GM06990 (cell line): ENCODE data around the gene TBC1D22B.

Experiments
- DNase-seq: peaks from one replicate; pipeline ENCODE4 v3.0.0-alpha.2; 2011; ENCODE audit not compliant: insufficient read length; ENCODE audit errors: extremely low read depth
- H3K27me3 ChIP-seq: replicated peaks from 2 replicates; pipeline ENCODE4 v1.6.0; 2011; ENCODE audit warnings: low read length; ENCODE audit not compliant: control insufficient read depth, insufficient read depth
- H3K36me3 ChIP-seq: 2 replicates; pipeline ENCODE4 v1.5.1; 2011; ENCODE audit warnings: low read length; ENCODE audit not compliant: control insufficient read depth, insufficient read depth
- H3K4me3 ChIP-seq: replicated peaks from 2 replicates; pipeline ENCODE4 v1.5.1; 2011; ENCODE audit warnings: low read depth, mild to moderate bottlenecking, control low read depth, low read length
- TF ChIP-seq, protein P1 (sequence below): IDR thresholded peaks from 2 replicates; pipeline ENCODE4 v1.5.1; 2011; ENCODE audit warnings: low read length, control low read depth, mild to moderate bottlenecking, inconsistent platforms; ENCODE audit not compliant: insufficient read depth, poor library complexity, severe bottlenecking

Gene TBC1D22B

DNA sequence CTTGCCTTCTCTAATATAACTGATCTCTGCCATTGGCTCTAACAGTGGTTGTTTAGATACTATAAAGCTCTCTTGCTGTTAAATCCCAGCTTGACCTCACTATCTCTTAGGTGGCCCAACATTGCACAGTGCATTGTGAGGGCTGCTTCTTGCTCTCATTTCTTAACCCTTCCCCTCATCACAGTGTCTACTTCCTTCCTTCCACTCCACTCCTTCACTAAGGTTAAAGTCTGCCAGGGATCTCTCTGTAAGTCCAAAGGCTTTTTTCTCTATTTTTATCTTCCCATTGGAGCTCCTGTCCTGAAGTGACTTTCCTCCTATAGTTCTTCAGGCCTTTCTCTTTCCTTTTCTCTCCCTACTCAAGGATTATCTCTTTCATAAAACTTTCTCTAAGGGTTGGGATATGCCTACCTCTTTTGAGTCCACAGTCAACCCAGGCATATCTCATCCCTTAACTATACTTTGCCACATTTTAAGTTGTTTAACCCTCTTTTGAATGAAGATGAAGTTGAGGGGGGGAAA, 4.0 kb upstream of the TBC1D22B start:
- Histone ChIP-seq H3K36me3 (no peaks in the 10 kb centered on the region), H3K27me3 (no peaks in the 10 kb centered on the region), H3K4me3 (no peak overlapping the region)
- DNase-seq = no peak
- TF ChIP-seq, protein P1, sequence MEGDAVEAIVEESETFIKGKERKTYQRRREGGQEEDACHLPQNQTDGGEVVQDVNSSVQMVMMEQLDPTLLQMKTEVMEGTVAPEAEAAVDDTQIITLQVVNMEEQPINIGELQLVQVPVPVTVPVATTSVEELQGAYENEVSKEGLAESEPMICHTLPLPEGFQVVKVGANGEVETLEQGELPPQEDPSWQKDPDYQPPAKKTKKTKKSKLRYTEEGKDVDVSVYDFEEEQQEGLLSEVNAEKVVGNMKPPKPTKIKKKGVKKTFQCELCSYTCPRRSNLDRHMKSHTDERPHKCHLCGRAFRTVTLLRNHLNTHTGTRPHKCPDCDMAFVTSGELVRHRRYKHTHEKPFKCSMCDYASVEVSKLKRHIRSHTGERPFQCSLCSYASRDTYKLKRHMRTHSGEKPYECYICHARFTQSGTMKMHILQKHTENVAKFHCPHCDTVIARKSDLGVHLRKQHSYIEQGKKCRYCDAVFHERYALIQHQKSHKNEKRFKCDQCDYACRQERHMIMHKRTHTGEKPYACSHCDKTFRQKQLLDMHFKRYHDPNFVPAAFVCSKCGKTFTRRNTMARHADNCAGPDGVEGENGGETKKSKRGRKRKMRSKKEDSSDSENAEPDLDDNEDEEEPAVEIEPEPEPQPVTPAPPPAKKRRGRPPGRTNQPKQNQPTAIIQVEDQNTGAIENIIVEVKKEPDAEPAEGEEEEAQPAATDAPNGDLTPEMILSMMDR = no peak

DNA sequence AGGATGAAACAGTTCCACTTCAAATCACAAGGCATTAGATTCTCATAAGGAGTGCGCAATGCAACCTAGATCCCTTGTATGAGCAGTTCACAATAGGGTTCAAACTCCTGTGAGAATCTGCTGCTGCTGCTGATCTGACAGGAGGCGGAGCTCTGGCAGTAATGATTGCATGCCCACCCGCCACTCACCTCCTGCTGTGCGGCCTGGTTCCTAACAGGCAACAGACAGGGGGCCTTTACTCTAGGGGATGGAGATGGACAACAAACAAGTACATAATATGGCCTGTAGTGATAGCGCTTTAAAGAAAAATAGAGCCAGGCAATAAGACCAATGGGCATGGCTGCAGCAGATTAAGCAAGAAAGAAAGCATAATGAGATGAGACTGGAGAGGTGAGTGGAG, 2.7 kb upstream of the TBC1D22B start:
- TF ChIP-seq, protein P1 = no peak
- no peaks in the 10 kb centered on the region for H3K27me3 ChIP-seq
- no peak overlapping the region for H3K4me3 ChIP-seq
- no peak for DNase-seq
- H3K36me3 ChIP-seq = no peaks in the 10 kb centered on the region

DNA sequence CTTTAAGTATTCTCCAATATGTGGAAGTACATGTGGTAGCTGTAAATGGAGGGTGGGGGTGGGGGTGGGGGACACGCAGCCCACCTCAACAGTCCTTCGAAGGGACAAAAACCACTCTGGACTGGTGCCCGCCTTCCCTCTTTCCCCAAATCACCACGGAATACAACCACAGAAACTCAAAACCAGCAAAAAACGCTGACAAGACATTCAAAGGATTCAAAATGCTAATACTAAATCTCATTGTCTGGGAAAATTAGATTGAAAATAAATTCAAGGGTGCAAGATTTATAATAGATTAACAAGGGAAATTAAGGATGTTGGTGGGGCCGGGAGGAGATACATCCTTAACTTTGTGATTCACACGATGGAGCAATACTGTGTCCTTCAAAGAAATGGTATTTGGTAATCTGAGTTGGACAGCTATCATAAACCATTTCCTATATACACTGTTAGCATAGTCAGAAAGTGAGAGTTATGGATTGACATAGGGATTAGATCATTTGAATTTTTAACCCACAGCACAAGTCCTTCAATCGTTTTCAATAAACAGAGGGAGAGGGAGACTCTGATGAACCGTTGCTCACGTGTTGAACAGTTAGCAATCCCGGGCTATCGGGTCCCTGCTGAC, 766 bp upstream of the TBC1D22B start:
- TF ChIP-seq, protein P1 = no peak
- peak overlapping the region; percentile 99 for H3K4me3 ChIP-seq
- no peak for DNase-seq
- H3K36me3 ChIP-seq = no peaks in the 10 kb centered on the region
- H3K27me3 ChIP-seq = no peaks in the 10 kb centered on the region

DNA sequence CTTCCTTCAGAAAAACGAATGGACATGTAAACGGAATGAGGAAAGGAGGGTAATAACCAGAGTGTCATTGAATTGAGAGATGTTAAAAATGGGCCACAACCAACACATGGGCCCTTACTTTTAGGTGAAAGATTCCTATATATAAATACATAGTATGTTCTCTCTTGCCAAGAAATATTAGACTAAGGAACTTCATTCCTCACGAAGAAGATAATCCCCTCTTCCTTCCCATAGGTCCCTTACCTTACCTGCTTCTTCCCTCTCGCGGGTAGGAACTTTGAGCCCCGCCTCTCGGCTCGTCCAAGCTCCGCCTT, 295 bp upstream of the TBC1D22B start:
- no peak for DNase-seq
- H3K27me3 ChIP-seq = no peaks in the 10 kb centered on the region
- no peaks in the 10 kb centered on the region for H3K36me3 ChIP-seq
- TF ChIP-seq, protein P1 = no peak
- peak overlapping the region; percentile 99 for H3K4me3 ChIP-seq

DNA sequence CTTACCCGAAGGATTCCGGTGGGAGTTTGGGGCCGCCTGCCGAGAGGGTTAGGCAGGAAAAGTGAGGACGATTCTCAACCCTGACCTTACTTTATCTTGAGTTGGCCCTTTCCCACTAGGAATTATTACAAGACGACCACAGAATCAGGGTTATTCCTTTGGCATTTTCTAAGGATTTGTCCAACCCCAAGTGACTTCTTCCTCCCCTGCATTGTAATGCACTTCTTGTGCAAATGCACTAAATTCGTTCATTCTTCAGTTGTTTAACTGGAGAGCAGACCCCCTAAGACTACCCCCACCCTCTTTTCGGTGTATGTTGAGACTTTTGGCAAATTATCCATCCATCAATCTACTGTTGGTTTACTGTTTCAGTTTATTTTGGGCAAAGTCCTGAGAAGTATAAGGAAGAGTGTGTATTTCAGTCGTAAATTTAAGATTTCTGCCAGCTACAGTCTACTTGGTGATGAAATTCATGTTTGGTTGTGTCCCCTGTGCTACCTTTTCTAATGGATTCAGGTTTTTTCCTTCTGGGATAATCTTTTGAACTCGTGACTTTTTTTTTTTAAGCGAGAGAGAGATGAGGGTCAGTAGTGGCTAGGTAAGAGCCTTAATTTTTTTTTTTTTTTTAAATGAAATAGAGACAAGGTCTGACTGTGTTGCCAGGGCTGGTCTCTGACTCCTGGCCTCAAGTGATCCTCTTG, 983 bp downstream of the TBC1D22B start:
- no peaks in the 10 kb centered on the region for H3K27me3 ChIP-seq
- TF ChIP-seq, protein P1 = no peak
- H3K4me3 ChIP-seq = peak overlapping the region; percentile 99
- H3K36me3 ChIP-seq = no peaks in the 10 kb centered on the region
- no peak for DNase-seq
